MCF 10A (cell line): ENCODE results near the gene DYNLT1. TPM values are rescaled to one million over a fixed set of nuclear protein-coding genes. Genes with fewer than 3 reads are reported as not detected.

Source experiments
- BruUV-seq: library from RNA; stranded (reverse); fragments of 400-500 nt; replicated peaks from 2 replicates; lab custom pipeline; 2021; lab: Mats Ljungman, UMichigan
- CTCF ChIA-PET: fragments of 300-600 bp; sonication (Branson Sonifier 250); formaldehyde crosslinking; extraction: SDS; loops from one replicate; lab custom pipeline; 2021; ENCODE audit warnings: antibody characterized with exemption, inconsistent platforms; lab: Yijun Ruan, JAX
- POLR2A ChIA-PET: fragments of 300-600, 350-650 bp; sonication (Branson Sonifier 250); formaldehyde crosslinking; extraction: SDS; loops from one replicate; lab custom pipeline; 2020; ENCODE audit warnings: antibody characterized with exemption, inconsistent platforms; lab: Yijun Ruan, JAX
- DNase-seq: peaks from one replicate; pipeline ENCODE4 v3.0.0-alpha.2; 2018; ENCODE audit not compliant: unreplicated experiment
- H3K27ac Mint-ChIP-seq: one replicate; pipeline ENCODE4 v1.8.0; 2022; ENCODE audit warnings: mild to moderate bottlenecking, low read depth, mixed read lengths; ENCODE audit not compliant: unreplicated experiment
- H3K27me3 Mint-ChIP-seq: one replicate; pipeline ENCODE4 v1.8.0; 2022; ENCODE audit warnings: mixed read lengths; ENCODE audit not compliant: insufficient read depth, unreplicated experiment
- H3K36me3 Mint-ChIP-seq: one replicate; pipeline ENCODE4 v1.8.0; 2022; ENCODE audit warnings: mild to moderate bottlenecking, moderate library complexity, mixed read lengths; ENCODE audit not compliant: insufficient read depth, unreplicated experiment
- H3K4me1 Mint-ChIP-seq: one replicate; pipeline ENCODE4 v1.8.0; 2022; ENCODE audit warnings: mixed read lengths; ENCODE audit not compliant: insufficient read depth, unreplicated experiment
- H3K4me3 Mint-ChIP-seq: one replicate; pipeline ENCODE4 v1.8.0; 2022; ENCODE audit warnings: mild to moderate bottlenecking, moderate library complexity, mixed read lengths; ENCODE audit not compliant: unreplicated experiment
- H3K9me3 Mint-ChIP-seq: one replicate; pipeline ENCODE4 v1.8.0; 2022; ENCODE audit warnings: mixed read lengths; ENCODE audit not compliant: unreplicated experiment
- CTCF ChIP-seq: fragments of 200-600 bp; IDR thresholded peaks from one replicate; pipeline ENCODE4 v1.8.0; 2022; ENCODE audit warnings: antibody characterized with exemption, mild to moderate bottlenecking; ENCODE audit not compliant: unreplicated experiment
- intact Hi-C: fragments of 100-400 bp; cut with micrococcal nuclease; formaldehyde crosslinking; loops from 2 replicates; pipeline ENCODE4 v1.14.1; 2022
- total RNA-seq: library from RNA; stranded (reverse); gene quantifications from 2 replicates; pipeline ENCODE4 v1.2.3, GENCODE V29; 2022

Gene DYNLT1
- total RNA-seq, 1 experiment from 2014 or later = 122 TPM

- CTCF ChIA-PET = interaction anchor here (0.7 to 1.6 kb wide), 3 partner anchors 10 to 25 kb away, joined by 3 to 5 read pairs (median 4); no protein-coding TSS in a partner anchor
- Mint-ChIP-seq H3K36me3 (no peaks in the 10 kb centered on the region), H3K27me3 (no peaks in the 10 kb centered on the region), H3K27ac (no peak overlapping the region), H3K4me3 (no peak overlapping the region), H3K4me1 (peaks cover 13% of the 10 kb centered on the region), H3K9me3 (no peaks in the 10 kb centered on the region)
- intact Hi-C loops = no loop called here
- TF ChIP-seq CTCF = no peak
- BruUV-seq = no TSS peak
- DNase-seq = no peak
- POLR2A ChIA-PET = interaction anchor here (0.8 to 1.4 kb wide), 5 partner anchors 9 to 26 kb away, joined by 3 to 10 read pairs (median 4); partner anchors contain the start of gene DYNLT1
Measured at GRCh38 chr6:158668707-158669103, 24.2 kb upstream of the DYNLT1 start.

GRCh38 chr6:158667360-158667981 is 22.9 kb upstream of the DYNLT1 start:
- Mint-ChIP-seq H3K27me3 (no peaks in the 10 kb centered on the region), H3K4me3 (no peak overlapping the region), H3K27ac (peak overlapping the region; percentile 54), H3K36me3 (no peaks in the 10 kb centered on the region), H3K9me3 (no peaks in the 10 kb centered on the region), H3K4me1 (peaks cover 13% of the 10 kb centered on the region)
- no peak for TF ChIP-seq CTCF
- no TSS peak for BruUV-seq
- ChIA-PET POLR2A (interaction anchor here (0.9 to 1.6 kb wide), 2 partner anchors 22 to 25 kb away, joined by 4 to 8 read pairs; partner anchors contain the start of gene DYNLT1), CTCF (interaction anchor here (0.6 to 1.2 kb wide), 5 partner anchors 22 to 457 kb away, joined by 3 to 5 read pairs (median 3); no protein-coding TSS in a partner anchor)
- intact Hi-C loops = no loop called here
- DNase-seq = no peak

- no peak overlapping the region for H3K4me3 Mint-ChIP-seq
- ChIA-PET CTCF (interaction anchor here (0.5 to 0.7 kb wide), 4 partner anchors 21 to 456 kb away, joined by 3 to 4 read pairs (median 3); no protein-coding TSS in a partner anchor), POLR2A (interaction anchor here (0.5 to 1.6 kb wide), 3 partner anchors 22 to 25 kb away, joined by 3 to 8 read pairs (median 4); partner anchors contain the start of gene DYNLT1)
- no peaks in the 10 kb centered on the region for H3K9me3 Mint-ChIP-seq
- H3K27ac Mint-ChIP-seq = peak overlapping the region; percentile 54
- no peak for TF ChIP-seq CTCF
- peaks cover 13% of the 10 kb centered on the region for H3K4me1 Mint-ChIP-seq
- DNase-seq = peak; percentile 76
- intact Hi-C loops = no loop called here
- no peaks in the 10 kb centered on the region for H3K27me3 Mint-ChIP-seq
- no peaks in the 10 kb centered on the region for H3K36me3 Mint-ChIP-seq
- BruUV-seq = no TSS peak
Measured at GRCh38 chr6:158666628-158667359, 22.3 kb upstream of the DYNLT1 start.

GRCh38 chr6:158665332-158665731 is 20.8 kb upstream of the DYNLT1 start:
- no TSS peak for BruUV-seq
- Mint-ChIP-seq H3K36me3 (no peaks in the 10 kb centered on the region), H3K27me3 (no peaks in the 10 kb centered on the region), H3K4me1 (peaks cover 13% of the 10 kb centered on the region), H3K27ac (no peak overlapping the region), H3K4me3 (no peak overlapping the region), H3K9me3 (no peaks in the 10 kb centered on the region)
- intact Hi-C loops = no loop called here
- DNase-seq = no peak
- TF ChIP-seq CTCF = no peak
- ChIA-PET CTCF (interaction anchor here (1.7 kb wide), 1 partner anchor 12 kb away, joined by 7 read pairs; no protein-coding TSS in a partner anchor), POLR2A (no interaction called here)
